ENCODE data around the gene CD320.

GRCh38 chr19:8342316-8342683 is 34.1 kb upstream of the CD320 start:
- TF ChIP-seq YY1 (IDR thresholded peaks at IDR 0.05; ENCODE audit: low read depth), result no peak
- TF ChIP-seq EP300 (IDR thresholded peaks at IDR 0.05; ENCODE audit: borderline replicate concordance), result no peak
